HepG2 (cell line): ENCODE data around the gene CLEC16A. TPM values are rescaled to one million over a fixed set of nuclear protein-coding genes. Genes with fewer than 3 reads are reported as not detected.

Experiments used
- ASH2L ChIP-seq: fragments of 300-600, 200-600 bp; sonication (generic); IDR thresholded peaks from 2 replicates; pipeline ENCODE4 v1.7.0; 2017; ENCODE audit warnings: low read depth, mild to moderate bottlenecking, moderate library complexity, mixed read lengths, low read length; ENCODE audit not compliant: insufficient read length
- DNMT1 ChIP-seq: sonication (generic); formaldehyde crosslinking; IDR thresholded peaks from 2 replicates; pipeline ENCODE4 v1.5.1; 2020; ENCODE audit warnings: mild to moderate bottlenecking, missing genetic modification reagents
- FOXC1 ChIP-seq: sonication (generic); formaldehyde crosslinking; IDR thresholded peaks from 2 replicates; pipeline ENCODE4 v1.8.0; 2022; ENCODE audit warnings: mild to moderate bottlenecking, missing genetic modification reagents, borderline replicate concordance
- GATAD2A ChIP-seq: IDR thresholded peaks from 2 replicates; pipeline ENCODE4 v1.6.1; 2016
- HIVEP1 ChIP-seq: sonication (generic); formaldehyde crosslinking; IDR thresholded peaks from 2 replicates; pipeline ENCODE4 v1.4.0; 2020; ENCODE audit warnings: mild to moderate bottlenecking, missing genetic modification reagents
- KDM5A ChIP-seq: fragments of 200-600 bp; sonication (generic); IDR thresholded peaks from 2 replicates; pipeline ENCODE4 v1.7.0; 2018; ENCODE audit warnings: antibody characterized with exemption, mild to moderate bottlenecking, low read length, borderline replicate concordance
- KLF12 ChIP-seq: sonication (generic); formaldehyde crosslinking; IDR thresholded peaks from 2 replicates; pipeline ENCODE4 v1.4.0; 2020; ENCODE audit warnings: missing genetic modification reagents, borderline replicate concordance
- KLF15 ChIP-seq: sonication (generic); formaldehyde crosslinking; IDR thresholded peaks from 2 replicates; pipeline ENCODE4 v1.8.1; 2023; ENCODE audit warnings: borderline replicate concordance, mild to moderate bottlenecking, inconsistent platforms, missing genetic modification reagents, mixed read lengths
- KMT2A ChIP-seq: sonication (generic); formaldehyde crosslinking; IDR thresholded peaks from 2 replicates; pipeline ENCODE4 v1.4.0; 2020; ENCODE audit warnings: missing genetic modification reagents
- LCORL ChIP-seq, 2 experiments: fragments of 450-650 bp in 1 of 2; sonication (generic) in 1 of 2; formaldehyde crosslinking in 1 of 2; IDR thresholded peaks; 2 replicates each; pipeline versions ENCODE4 v1.5.0 to v1.6.1; 2017 to 2020; ENCODE audit warnings: antibody characterized with exemption in 1 of 2, missing genetic modification reagents in 1 of 2
- NONO ChIP-seq, 2 experiments: fragments of 450-650 bp in 1 of 2; sonication (generic) in 1 of 2; formaldehyde crosslinking in 1 of 2; IDR thresholded peaks in 1 of 2; conservative IDR thresholded peaks in 1 of 2; 2 replicates each; pipeline versions ENCODE4 v1.6.1 to v1.8.0; 2017 to 2022; ENCODE audit warnings: mild to moderate bottlenecking in 1 of 2, missing genetic modification reagents in 1 of 2, moderate library complexity in 1 of 2
- POGZ ChIP-seq: sonication (generic); formaldehyde crosslinking; IDR thresholded peaks from 2 replicates; pipeline ENCODE4 v1.4.0; 2020; ENCODE audit warnings: mild to moderate bottlenecking, missing genetic modification reagents
- PPARG ChIP-seq: conservative IDR thresholded peaks from 2 replicates; pipeline ENCODE4 v1.6.1; 2016; ENCODE audit warnings: missing biosample characterization, missing genetic modification reagents
- RFX3 ChIP-seq: IDR thresholded peaks from 2 replicates; pipeline ENCODE4 v1.6.1; 2016; ENCODE audit warnings: missing biosample characterization, missing genetic modification reagents
- SATB2 ChIP-seq: sonication (generic); formaldehyde crosslinking; IDR thresholded peaks from 2 replicates; pipeline ENCODE4 v1.5.0; 2020; ENCODE audit warnings: missing genetic modification reagents
- SNAPC2 ChIP-seq: sonication (generic); formaldehyde crosslinking; IDR thresholded peaks from 2 replicates; pipeline ENCODE4 v1.8.1; 2022; ENCODE audit warnings: mild to moderate bottlenecking, missing genetic modification reagents
- SP5 ChIP-seq: IDR thresholded peaks from 2 replicates; pipeline ENCODE4 v1.6.1; 2016; ENCODE audit warnings: low read depth, borderline replicate concordance
- XRCC5 ChIP-seq: fragments of 200-400 bp; formaldehyde crosslinking; optimal IDR thresholded peaks from 2 replicates; pipeline ENCODE3; 2017; ENCODE audit warnings: mild to moderate bottlenecking, low read length
- ZBTB38 ChIP-seq: sonication (generic); formaldehyde crosslinking; IDR thresholded peaks from 2 replicates; pipeline ENCODE4 v1.5.1; 2020; ENCODE audit warnings: mild to moderate bottlenecking, missing genetic modification reagents
- ZMAT3 ChIP-seq: sonication (generic); formaldehyde crosslinking; conservative IDR thresholded peaks from 2 replicates; pipeline ENCODE4 v1.7.0; 2021; ENCODE audit warnings: missing genetic modification reagents
- ZMYM4 ChIP-seq: sonication (generic); formaldehyde crosslinking; IDR thresholded peaks from 2 replicates; pipeline ENCODE4 v1.8.1; 2023; ENCODE audit warnings: mild to moderate bottlenecking, missing genetic modification reagents
- ZNF331 ChIP-seq: sonication (generic); formaldehyde crosslinking; IDR thresholded peaks from 2 replicates; pipeline ENCODE4 v1.4.0; 2020; ENCODE audit warnings: missing genetic modification reagents
- ZNF335 ChIP-seq: sonication (generic); formaldehyde crosslinking; IDR thresholded peaks from 2 replicates; pipeline ENCODE4 v1.4.0; 2020; ENCODE audit warnings: missing genetic modification reagents
- ZNF841 ChIP-seq: sonication (generic); formaldehyde crosslinking; IDR thresholded peaks from 2 replicates; pipeline ENCODE4 v1.8.1; 2023; ENCODE audit warnings: missing genetic modification reagents, borderline replicate concordance
- polyA plus RNA-seq, 8 experiments: library from polyadenylated mRNA; depleted of rRNA in 3 of 8; stranded (reverse) in 7 of 8; unstranded in 1 of 8; fragments of >200 nt; fragmentation: Illumina TruSeq in 4 of 8; extraction: Trizol in 4 of 8; gene quantifications; 2 replicates each; pipeline versions ENCODE4 v1.2.1 to v1.2.3, GENCODE V29; 2011 to 2016; ENCODE audit warnings: low read depth in 4 of 8, missing spikeins in 1 of 8, mixed read lengths in 1 of 8; ENCODE audit not compliant: insufficient read depth in 1 of 8
- total RNA-seq, 5 experiments: library from RNA; depleted of rRNA; stranded (reverse); fragments of >200 nt; fragmentation: Illumina TruSeq; extraction: Trizol; gene quantifications; 2 replicates each; pipeline ENCODE4 v1.2.3, GENCODE V29; 2016; ENCODE audit warnings: low read depth in 1 of 5
- TF ChIP-seq, protein P1 (sequence below), 2 experiments: sonication (generic) in 1 of 2; formaldehyde crosslinking in 1 of 2; IDR thresholded peaks; 2 replicates each; pipeline versions ENCODE4 v1.4.0 to v1.6.1; 2016 to 2020; ENCODE audit warnings: borderline replicate concordance in 1 of 2, low read depth in 1 of 2, mild to moderate bottlenecking in 1 of 2, missing genetic modification reagents in 1 of 2

The CLEC16A gene
- total and polyA plus RNA-seq, 2 of the 13 experiments (the other 11 are each of a cell fraction or from before 2014, with no cell fraction given): 8.5 to 10.3 TPM

DNA sequence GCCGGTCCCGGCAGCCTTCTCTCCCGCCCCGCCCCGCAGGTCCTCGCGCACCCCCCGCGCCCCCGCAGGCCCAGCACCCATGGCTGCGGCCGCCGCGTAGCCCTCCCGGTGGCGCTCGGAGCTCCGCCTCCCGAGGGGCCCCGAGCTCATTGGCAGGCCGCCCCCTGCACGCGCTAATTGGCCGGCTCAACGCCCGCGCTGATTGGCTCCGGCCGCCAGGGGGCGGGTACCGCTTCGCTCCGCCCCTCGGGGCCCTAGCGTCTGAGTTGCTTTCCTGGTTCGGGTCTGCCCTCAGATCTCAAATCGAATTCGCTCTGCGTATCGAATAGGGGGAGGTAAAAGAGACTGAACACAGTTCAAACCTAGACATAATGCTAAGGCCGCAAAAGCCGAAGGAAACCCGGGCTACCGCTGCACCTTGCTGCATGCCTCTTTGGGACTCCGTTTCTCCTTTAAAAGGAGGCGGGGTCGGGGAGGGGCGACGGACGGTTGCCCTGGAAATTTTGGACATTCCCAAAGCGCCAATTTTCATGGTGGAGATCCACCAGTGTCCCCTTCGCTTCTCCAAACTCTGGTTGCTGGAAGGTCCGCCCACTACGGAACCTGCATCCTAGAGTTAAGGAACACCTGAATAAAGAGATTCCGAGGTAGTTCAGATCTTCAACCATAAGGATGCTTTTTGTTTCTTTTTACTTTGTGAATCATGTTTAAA lies 1.9 kb upstream of the CLEC16A start, which contains the start of gene DEXI (continued):
- TF ChIP-seq ZMAT3 (peak; percentile 49; the same call in 1 of the 2 replicates), SP5 (CRISPR knock-in tag) (peak; percentile 72), LCORL (IDR thresholded peaks at IDR 0.05) (no peak), LCORL (CRISPR knock-in tag; IDR thresholded peaks at IDR 0.05) (0 out of 2 replicates have a peak, but pooled peaks have one; percentile 12), KLF12 (CRISPR knock-in tag) (no peak), ZNF841 (CRISPR knock-in tag) (no peak), ZNF335 (CRISPR knock-in tag) (peak; percentile 74; the same call in 1 of the 2 replicates), HIVEP1 (CRISPR knock-in tag) (0 out of 2 replicates have a peak, but pooled peaks have one; percentile 49), KMT2A (CRISPR knock-in tag) (peak; percentile 67), GATAD2A (CRISPR knock-in tag) (peak; percentile 40; the same call in 1 of the 2 replicates), XRCC5 (peak; percentile 84), SNAPC2 (no peak; the same call in 1 of the 2 replicates), SATB2 (CRISPR knock-in tag) (no peak), KDM5A (peak; percentile 52; the same call in 1 of the 2 replicates), ZNF331 (CRISPR knock-in tag) (peak; percentile 63), PPARG (peak; percentile 44; the same call in 1 of the 2 replicates), RFX3 (CRISPR knock-in tag) (no peak), FOXC1 (CRISPR knock-in tag) (0 out of 2 replicates have a peak, but pooled peaks have one; percentile 54), ASH2L (peak; percentile 77), ZBTB38 (peak; percentile 88), NONO (IDR thresholded peaks at IDR 0.05) (no peak), NONO (CRISPR knock-in tag; conservative IDR thresholded peaks at IDR 0.05) (0 out of 2 replicates have a peak, but pooled peaks have one; percentile 31), POGZ (CRISPR knock-in tag) (no peak), KLF15 (no peak), ZMYM4 (CRISPR knock-in tag) (peak; percentile 80), DNMT1 (CRISPR knock-in tag) (0 out of 2 replicates have a peak, but pooled peaks have one; percentile 28)
- TF ChIP-seq, protein P1, sequence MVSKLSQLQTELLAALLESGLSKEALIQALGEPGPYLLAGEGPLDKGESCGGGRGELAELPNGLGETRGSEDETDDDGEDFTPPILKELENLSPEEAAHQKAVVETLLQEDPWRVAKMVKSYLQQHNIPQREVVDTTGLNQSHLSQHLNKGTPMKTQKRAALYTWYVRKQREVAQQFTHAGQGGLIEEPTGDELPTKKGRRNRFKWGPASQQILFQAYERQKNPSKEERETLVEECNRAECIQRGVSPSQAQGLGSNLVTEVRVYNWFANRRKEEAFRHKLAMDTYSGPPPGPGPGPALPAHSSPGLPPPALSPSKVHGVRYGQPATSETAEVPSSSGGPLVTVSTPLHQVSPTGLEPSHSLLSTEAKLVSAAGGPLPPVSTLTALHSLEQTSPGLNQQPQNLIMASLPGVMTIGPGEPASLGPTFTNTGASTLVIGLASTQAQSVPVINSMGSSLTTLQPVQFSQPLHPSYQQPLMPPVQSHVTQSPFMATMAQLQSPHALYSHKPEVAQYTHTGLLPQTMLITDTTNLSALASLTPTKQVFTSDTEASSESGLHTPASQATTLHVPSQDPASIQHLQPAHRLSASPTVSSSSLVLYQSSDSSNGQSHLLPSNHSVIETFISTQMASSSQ (IDR thresholded peaks at IDR 0.05; ENCODE audit: low read depth): no peak
- TF ChIP-seq, protein P1 (CRISPR knock-in tag; IDR thresholded peaks at IDR 0.05; ENCODE audit: borderline replicate concordance): 0 out of 2 replicates have a peak, but pooled peaks have one; percentile 13
